GM12878 (cell line): ENCODE measurements around the gene TBL3. TPM values are rescaled to one million over a fixed set of nuclear protein-coding genes. Genes with fewer than 3 reads are reported as not detected.

Experiments used
- ATAC-seq: fragments of 200-7000 bp; cut with Tn5 transposase; 3 replicates; pipeline ENCODE4 v1.9.1; 2020; ENCODE audit warnings: mild to moderate bottlenecking, moderate library complexity
- BruUV-seq: library from RNA; stranded (reverse); fragments of 400-500 nt; replicated peaks from 2 replicates; lab custom pipeline; 2021; lab: Mats Ljungman, UMichigan
- CTCF ChIA-PET: fragments of 300-600 bp; sonication (Branson Sonifier 250); formaldehyde crosslinking; extraction: SDS; loops from one replicate; lab custom pipeline; 2021; ENCODE audit warnings: inconsistent platforms; lab: Yijun Ruan, JAX
- POLR2A ChIA-PET: fragments of 350-600 bp; formaldehyde crosslinking; extraction: SDS; loops from one replicate; lab custom pipeline; 2021; ENCODE audit warnings: inconsistent platforms; lab: Charles Lee
- RAD21 ChIA-PET: fragments of 300-600 bp; sonication (Branson Sonifier 250); formaldehyde crosslinking; loops from one replicate; lab custom pipeline; 2023; ENCODE audit warnings: antibody characterized with exemption; ENCODE audit not compliant: unreplicated experiment; lab: Charles Lee
- SMC1A ChIA-PET: fragments of 300-600 bp; sonication (Branson Sonifier 250); formaldehyde crosslinking; loops from one replicate; lab custom pipeline; 2023; ENCODE audit not compliant: unreplicated experiment, uncharacterized antibody; lab: Charles Lee
- DNase-seq: peaks from one replicate; pipeline ENCODE4 v3.0.0-alpha.2; 2011; ENCODE audit warnings: low read depth, low spot score
- FAIRE-seq: peaks from 3 replicates; lab custom pipeline; 2011; peaks lifted over from hg19 to GRCh38; lab: Jason Lieb, UNC
- H2AFZ ChIP-seq: 2 replicates; pipeline ENCODE4 v1.6.0; 2011; ENCODE audit warnings: low read depth, low read length, control low read depth; ENCODE audit not compliant: control insufficient read depth
- H3K27ac ChIP-seq: 2 replicates; pipeline ENCODE4 v1.5.1; 2011; ENCODE audit warnings: control low read depth; ENCODE audit not compliant: control insufficient read depth, insufficient read depth
- H3K27me3 ChIP-seq, 2 experiments: replicated peaks in 1 of 2; 2 replicates each; pipeline versions ENCODE4 v1.6.0 to v1.6.1; 2011; ENCODE audit warnings: low read length in 1 of 2; ENCODE audit not compliant: control insufficient read depth in 2 of 2, insufficient read depth in 2 of 2
- H3K36me3 ChIP-seq, 2 experiments: 2 replicates each; pipeline ENCODE4 v1.5.1; 2011; ENCODE audit warnings: low read length in 1 of 2; ENCODE audit not compliant: control insufficient read depth in 2 of 2, insufficient read depth in 2 of 2
- H3K4me1 ChIP-seq: 2 replicates; pipeline ENCODE4 v1.6.1; 2011; ENCODE audit warnings: mild to moderate bottlenecking, low read length, moderate library complexity, mixed read lengths; ENCODE audit not compliant: control insufficient read depth, insufficient read depth
- H3K4me2 ChIP-seq: 2 replicates; pipeline ENCODE4 v1.6.0; 2011; ENCODE audit warnings: control low read depth; ENCODE audit not compliant: control insufficient read depth, insufficient read depth
- H3K4me3 ChIP-seq: fragments of 200-600 bp; sonication (generic); 2 replicates; pipeline ENCODE4 v1.5.1; 2016
- H3K79me2 ChIP-seq: 2 replicates; pipeline ENCODE4 v1.6.0; 2011; ENCODE audit warnings: low read length; ENCODE audit not compliant: control insufficient read depth, insufficient read depth
- H3K9ac ChIP-seq: 2 replicates; pipeline ENCODE4 v1.8.0; 2011; ENCODE audit warnings: low read length, control low read depth, mixed read lengths; ENCODE audit not compliant: control insufficient read depth, insufficient read depth
- H3K9me3 ChIP-seq: replicated peaks from 3 replicates; pipeline ENCODE4 v1.5.1; 2011; ENCODE audit warnings: mild to moderate bottlenecking, low read length; ENCODE audit not compliant: control insufficient read depth, insufficient read depth
- H4K20me1 ChIP-seq: 2 replicates; pipeline ENCODE4 v1.6.0; 2011; ENCODE audit not compliant: control insufficient read depth, insufficient read depth
- CBX5 ChIP-seq: sonication (generic); IDR thresholded peaks from 2 replicates; pipeline ENCODE4 v1.6.1; 2016; ENCODE audit warnings: low read depth, moderate library complexity, mild to moderate bottlenecking, inconsistent platforms
- GABPA ChIP-seq: IDR thresholded peaks from 2 replicates; pipeline ENCODE4 v1.6.1; 2014; ENCODE audit warnings: antibody characterized with exemption, low read depth, mild to moderate bottlenecking, inconsistent platforms
- MLLT1 ChIP-seq: fragments of 450-650 bp; IDR thresholded peaks from 2 replicates; pipeline ENCODE4 v1.6.1; 2016; ENCODE audit warnings: mild to moderate bottlenecking
- NFXL1 ChIP-seq: fragments of 450-650 bp; IDR thresholded peaks from 2 replicates; pipeline ENCODE4 v1.6.1; 2017; ENCODE audit warnings: antibody characterized with exemption, mild to moderate bottlenecking, borderline replicate concordance
- NFYA ChIP-seq: IDR thresholded peaks from 2 replicates; pipeline ENCODE4 v1.6.1; 2011; ENCODE audit warnings: low read depth, mild to moderate bottlenecking, low read length, improper control_type of control experiment, borderline replicate concordance
- RUNX3 ChIP-seq: IDR thresholded peaks from 2 replicates; pipeline ENCODE4 v1.6.1; 2012; ENCODE audit warnings: low read length, inconsistent platforms
- ZBTB40 ChIP-seq: fragments of 450-650 bp; IDR thresholded peaks from 2 replicates; pipeline ENCODE4 v1.6.1; 2016; ENCODE audit warnings: mild to moderate bottlenecking, moderate library complexity, borderline replicate concordance
- WGBS: methylation state at CpG from one replicate; pipeline ENCODE4 v1.1.6; 2016; ENCODE audit warnings: low lambda C conversion rate; ENCODE audit not compliant: insufficient replicate concordance, insufficient coverage; ENCODE audit errors: missing lambda C conversion rate; 5-methylcytosine and 5-hydroxymethylcytosine counted together
- in situ Hi-C: fragments of 300-500 bp; cut with MboI; formaldehyde crosslinking; loops from 9 replicates; pipeline ENCODE4 v1.14.3; 2018; ENCODE audit warnings: mixed read lengths
- intact Hi-C: fragments of 100-400 bp; cut with micrococcal nuclease; formaldehyde crosslinking; loops from one replicate; pipeline ENCODE4 v1.14.2; 2022; ENCODE audit not compliant: unreplicated experiment
- polyA plus RNA-seq, 11 experiments: library from polyadenylated mRNA; depleted of rRNA in 4 of 11; unstranded in 6 of 11; stranded (reverse) in 5 of 11; fragments of >200 nt; fragmentation: Nextera tagmentation in 4 of 11; fragmentation: Illumina TruSeq in 1 of 11; extraction: Ambion mirVana in 4 of 11; extraction: Trizol in 1 of 11; gene quantifications; 1 replicate in 1 of 11; 2 replicates in 10 of 11; pipeline versions ENCODE4 v1.2.1 to v1.2.3, GENCODE V29; 2011 to 2016; ENCODE audit warnings: inconsistent platforms in 2 of 11, missing spikeins in 2 of 11, low read depth in 1 of 11
- total RNA-seq, 4 experiments: library from RNA; depleted of rRNA in 3 of 4; stranded (reverse); fragments of >200 nt in 3 of 4; fragmentation: Illumina TruSeq in 1 of 4; extraction: Trizol in 1 of 4; gene quantifications; 2 replicates each; pipeline versions ENCODE4 v1.2.1 to v1.2.3, GENCODE V29; 2013 to 2021

Gene TBL3
- total and polyA plus RNA-seq, 10 of the 15 experiments (the other 5 are each of a cell fraction or from before 2014, with no cell fraction given), result 1.2 to 101 (median 34.2) TPM

GRCh38 chr16:2004795-2005517, 33.1 kb downstream of the TBL3 start:
- H3K4me2 ChIP-seq, result peak overlapping the region; percentile 43; the same call in 1 of the 2 replicates
- WGBS, result 85% methylated on average over 23 of the region's 34 CpGs
- no peak overlapping the region for H3K27ac ChIP-seq
- H2AFZ ChIP-seq, result no peak overlapping the region
- ATAC-seq (no peak), FAIRE-seq (no peak), DNase-seq (no peak)
- no TSS peak for BruUV-seq
- ChIA-PET POLR2A (interaction anchor here (0.9 to 2.2 kb wide), 5 partner anchors 9 to 150 kb away, joined by 3 to 10 read pairs (median 5); partner anchors contain the start of genes NOXO1, RPS2 and TRAF7), RAD21 (no interaction called here), SMC1A (interaction anchor here (0.5 to 2.1 kb wide), 3 partner anchors 115 to 247 kb away, joined by 3 to 14 read pairs (median 3); partner anchors contain the start of gene ECI1), CTCF (interaction anchor here (0.8 to 4.3 kb wide), 15 partner anchors 12 to 482 kb away, joined by 3 to 54 read pairs (median 6); partner anchors contain the start of genes MLST8, NOXO1, NTHL1 and RAB26)
- TF ChIP-seq GABPA, result no peak
- TF ChIP-seq MLLT1, result no peak
- TF ChIP-seq RUNX3, result no peak
- TF ChIP-seq NFYA, result no peak
- no peak for TF ChIP-seq NFXL1
- TF ChIP-seq CBX5, result no peak
- TF ChIP-seq ZBTB40, result no peak
- intact Hi-C loops (loop anchor here (5.0 kb wide), 1 partner anchor 147 kb away; no protein-coding TSS in a partner anchor), in situ Hi-C loops (no loop called here)
- no peak overlapping the region for H3K9ac ChIP-seq
- peaks cover 15% of the 10 kb centered on the region for H3K4me1 ChIP-seq
- peaks cover 6% of the 10 kb centered on the region for H4K20me1 ChIP-seq
- H3K9me3 ChIP-seq, result no peaks in the 10 kb centered on the region
- H3K36me3 ChIP-seq, result peaks cover 0 to 35% of the 10 kb centered on the region in 2 experiments; a peak in 3 of 4 replicates
- peaks cover 59% of the 10 kb centered on the region for H3K79me2 ChIP-seq
- 0 out of 2 replicates have a peak overlapping the region, but pooled peaks have one; percentile 1 for H3K4me3 ChIP-seq
- no peaks in the 10 kb centered on the region for H3K27me3 ChIP-seq
